Vagina (tissue), 2 donors: ENCODE measurements around the gene SLC19A3. TPM values are rescaled to one million over a fixed set of nuclear protein-coding genes. Genes with fewer than 3 reads are reported as not detected.
"Not testable (repeated sequence)": the region's sequence is repeated elsewhere in the genome, so short reads cannot be mapped to it uniquely, and the experiment has no call there.

Experiments
- DNase-seq, 2 donors: peaks; one replicate each; pipeline ENCODE4 v3.0.0-alpha.2; 2017; ENCODE audit errors: extremely low spot score in 2 of 2
- H3K27ac ChIP-seq: fragments of 200-600 bp; sonication (generic); one replicate; pipeline ENCODE4 v1.5.1; 2019
- H3K27me3 ChIP-seq: fragments of 200-600 bp; sonication (generic); one replicate; pipeline ENCODE4 v1.5.1; 2019
- H3K36me3 ChIP-seq, 2 donors: fragments of 200-600 bp; sonication (generic); one replicate each; pipeline ENCODE4 v1.5.1; 2017 to 2019
- H3K4me1 ChIP-seq: fragments of 200-600 bp; sonication (generic); one replicate; pipeline ENCODE4 v1.5.1; 2019
- H3K4me3 ChIP-seq, 2 donors: fragments of 200-600 bp; sonication (generic); 1 replicate in 1 of 2; 2 replicates in 1 of 2; pipeline ENCODE4 v1.5.1; 2016 to 2019
- H3K9me3 ChIP-seq: fragments of 200-600 bp; sonication (generic); one replicate; pipeline ENCODE4 v1.5.1; 2019
- CTCF ChIP-seq, 3 experiments: fragments of 450-650 bp in 2 of 3; fragments of 200-600 bp in 1 of 3; sonication (generic) in 1 of 3; IDR thresholded peaks; one replicate each; pipeline ENCODE4 v1.5.1; 2017 to 2019; ENCODE audit warnings: antibody characterized with exemption in 3 of 3, mild to moderate bottlenecking in 2 of 3, moderate library complexity in 2 of 3
- POLR2A ChIP-seq, 2 donors: fragments of 450-650 bp; IDR thresholded peaks; one replicate each; pipeline ENCODE4 v1.6.1; 2017; ENCODE audit warnings: antibody characterized with exemption in 2 of 2, mild to moderate bottlenecking in 2 of 2, moderate library complexity in 2 of 2
- POLR2AphosphoS5 ChIP-seq, 2 donors: sonication (generic); formaldehyde crosslinking; IDR thresholded peaks; one replicate each; pipeline ENCODE4 v1.9.0; 2017; ENCODE audit warnings: antibody characterized with exemption in 2 of 2, mild to moderate bottlenecking in 2 of 2, low read depth in 1 of 2; ENCODE audit not compliant: insufficient read depth in 1 of 2
- intact Hi-C: fragments of 100-400 bp; cut with DNase I; formaldehyde crosslinking; loops from one replicate; pipeline ENCODE4 v1.15.1; 2023
- total RNA-seq: library from RNA; depleted of rRNA; stranded (reverse); fragments of >200 nt; gene quantifications from one replicate; pipeline ENCODE4 v1.2.3, GENCODE V29; 2016

SLC19A3 gene
- total RNA-seq, 1 donor from 2014 or later: 7.4 TPM

GRCh38 chr2:227728035-227728434, 10.2 kb upstream of the SLC19A3 start, which contains the start of gene SCYGR7:
TSS of gene SCYGR7 (plus strand) at chr2:227728335. CDS start at chr2:227728335, 0 bp downstream.
- Histone ChIP-seq H3K27me3 (no peaks in the 10 kb centered on the region), H3K4me1 (no peaks in the 10 kb centered on the region), H3K27ac (no peak within 1 kb of the TSS), H3K9me3 (no peaks in the 10 kb centered on the region), H3K4me3 (no peak within 1 kb of the TSS), H3K36me3 (no peaks in the 10 kb centered on the region)
- intact Hi-C loops: no loop called here
- TF ChIP-seq CTCF (IDR thresholded peaks at IDR 0.05): no peak
- no peak for TF ChIP-seq POLR2A (IDR thresholded peaks at IDR 0.05)
- TF ChIP-seq POLR2AphosphoS5 (IDR thresholded peaks at IDR 0.05; ENCODE audit: insufficient read depth in 1 of 2, low read depth in 1 of 2): no peak
- no peak for DNase-seq

DNA sequence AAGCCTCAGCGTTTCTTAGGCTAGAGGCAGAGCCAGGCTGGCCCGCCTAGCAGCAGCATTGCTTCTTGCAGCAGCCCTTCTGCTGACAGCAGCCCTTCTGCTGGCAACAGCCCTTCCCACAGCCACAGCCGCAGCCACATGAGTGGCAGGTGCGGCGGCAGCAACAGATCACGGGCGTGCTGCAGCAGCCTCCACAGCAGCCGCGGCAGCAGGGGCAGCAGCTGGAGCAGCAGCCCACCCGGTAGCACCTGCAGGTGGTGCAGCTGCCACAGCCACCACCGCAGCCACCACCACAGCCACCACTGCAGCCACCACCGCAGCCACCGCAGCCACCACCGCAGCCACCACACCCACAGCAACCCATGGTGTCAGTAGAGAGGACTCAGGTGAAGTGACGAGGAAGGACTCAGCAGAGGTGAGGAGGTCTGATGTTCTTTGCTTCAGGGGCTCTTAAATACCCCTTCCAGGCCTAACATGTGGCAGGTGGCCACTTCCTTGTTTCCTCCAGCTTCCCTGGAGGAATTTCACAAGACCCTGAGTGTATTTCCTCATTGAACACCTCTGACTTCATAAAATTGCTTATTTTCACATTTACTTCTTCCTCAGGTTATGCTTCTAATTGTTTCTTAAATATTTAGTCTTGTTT, 6.7 kb upstream of the SLC19A3 start, which contains the start of gene SCYGR6:
SCYGR6 (minus strand) TSS at position 364 of the 646 bp plus-strand sequence; CDS start at position 364, 0 bp downstream.
- H3K27me3 ChIP-seq: no peaks in the 10 kb centered on the region
- H3K27ac ChIP-seq: no peak within 1 kb of the TSS
- TF ChIP-seq POLR2AphosphoS5 (IDR thresholded peaks at IDR 0.05; ENCODE audit: insufficient read depth in 1 of 2, low read depth in 1 of 2) (no peak), CTCF (IDR thresholded peaks at IDR 0.05) (no peak), POLR2A (IDR thresholded peaks at IDR 0.05) (no peak)
- H3K4me1 ChIP-seq: no peaks in the 10 kb centered on the region
- H3K4me3 ChIP-seq: no peak within 1 kb of the TSS
- H3K9me3 ChIP-seq: no peaks in the 10 kb centered on the region
- DNase-seq: no peak
- intact Hi-C loops: no loop called here
- H3K36me3 ChIP-seq: no peaks in the 10 kb centered on the region

DNA sequence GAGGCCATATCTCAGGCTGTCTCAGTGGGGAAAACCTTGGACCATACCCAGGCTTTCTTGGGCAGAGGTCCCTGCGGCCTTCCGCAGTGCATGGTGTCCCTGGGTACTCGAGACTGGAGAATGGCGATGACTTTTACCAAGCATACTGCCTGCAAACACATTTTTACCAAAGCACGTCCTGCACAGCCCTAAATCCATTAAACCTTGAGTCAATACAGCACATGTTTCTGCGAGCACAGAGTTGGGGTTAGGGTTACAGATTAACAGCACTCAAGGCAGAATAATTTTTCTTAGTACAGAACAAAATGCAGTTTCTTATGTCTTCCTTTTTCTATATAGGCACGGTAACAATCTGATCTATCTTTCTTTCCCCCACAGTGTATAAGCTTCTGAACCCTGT, 5.0 kb upstream of the SLC19A3 start:
- DNase-seq, H3K9me3 ChIP-seq, H3K27ac ChIP-seq, H3K36me3 ChIP-seq, intact Hi-C loops, H3K27me3 ChIP-seq, H3K4me3 ChIP-seq: not testable (repeated sequence)
- peaks cover 12% of the 10 kb centered on the region for H3K4me1 ChIP-seq

DNA sequence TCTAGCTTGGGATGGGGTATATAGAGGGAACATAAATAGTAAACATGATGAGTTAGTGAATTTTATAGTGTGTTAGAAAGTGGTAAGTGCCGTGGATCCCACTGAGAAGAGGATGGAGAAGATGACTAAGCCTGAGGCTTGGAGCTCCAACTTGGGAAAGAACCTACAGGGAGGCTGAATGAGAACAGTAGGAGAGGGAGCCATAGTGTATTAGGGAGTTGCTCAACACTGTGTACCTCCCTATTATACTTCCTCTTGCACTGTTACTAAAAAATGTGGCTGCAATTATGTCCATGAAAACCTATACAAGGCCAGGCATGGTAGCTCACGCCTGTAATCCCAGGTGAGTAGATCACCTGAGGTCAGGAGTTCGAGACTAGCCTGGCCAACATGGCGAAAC, 2.9 kb upstream of the SLC19A3 start:
- Histone ChIP-seq H3K4me3 (no peak overlapping the region), H3K9me3 (no peaks in the 10 kb centered on the region), H3K4me1 (peaks cover 14% of the 10 kb centered on the region), H3K27me3 (no peaks in the 10 kb centered on the region), H3K27ac (no peak overlapping the region), H3K36me3 (no peaks in the 10 kb centered on the region)
- TF ChIP-seq CTCF (IDR thresholded peaks at IDR 0.05): no peak
- intact Hi-C loops: no loop called here
- DNase-seq: no peak

GRCh38 chr2:227719641-227720040, 1.8 kb upstream of the SLC19A3 start:
- no peak for DNase-seq
- Histone ChIP-seq H3K27me3 (no peaks in the 10 kb centered on the region), H3K4me1 (peaks cover 14% of the 10 kb centered on the region), H3K9me3 (no peaks in the 10 kb centered on the region), H3K36me3 (no peaks in the 10 kb centered on the region), H3K27ac (no peak overlapping the region), H3K4me3 (no peak overlapping the region)
- TF ChIP-seq POLR2A (IDR thresholded peaks at IDR 0.05) (no peak), CTCF (IDR thresholded peaks at IDR 0.05) (no peak), POLR2AphosphoS5 (IDR thresholded peaks at IDR 0.05; ENCODE audit: insufficient read depth in 1 of 2, low read depth in 1 of 2) (no peak)
- intact Hi-C loops: no loop called here
